ENCODE results near the gene ABCA7.

The ABCA7 gene

GRCh38 chr19:1041835-1042685 lies 2.2 kb downstream of the ABCA7 start:
- no peak for DNase-seq

GRCh38 chr19:1042689-1043511 lies 3.0 kb downstream of the ABCA7 start:
- DNase-seq, result no peak

- DNase-seq, result peak; percentile 80
These were observed 5.3 kb downstream of the ABCA7 start for GRCh38 chr19:1045247-1045603.

- no peak for DNase-seq
These were observed 6.3 kb downstream of the ABCA7 start for GRCh38 chr19:1046117-1046626.

GRCh38 chr19:1046836-1047695 lies 7.2 kb downstream of the ABCA7 start:
- no peak for DNase-seq

GRCh38 chr19:1047696-1048147 lies 7.8 kb downstream of the ABCA7 start:
- DNase-seq, result no peak

- no peak for DNase-seq
These were observed 9.2 kb downstream of the ABCA7 start for GRCh38 chr19:1049106-1049505.

- DNase-seq, result no peak
These were observed 9.9 kb downstream of the ABCA7 start for GRCh38 chr19:1049800-1050199.

- DNase-seq, result no peak
These were observed 11.3 kb downstream of the ABCA7 start for GRCh38 chr19:1050989-1051788.

GRCh38 chr19:1051791-1052190 lies 11.9 kb downstream of the ABCA7 start:
- no peak for DNase-seq

- DNase-seq, result no peak
These were observed 12.6 kb downstream of the ABCA7 start for GRCh38 chr19:1052349-1052975.

- DNase-seq, result no peak
These were observed 13.5 kb downstream of the ABCA7 start for GRCh38 chr19:1053176-1054101.

GRCh38 chr19:1054102-1055027 lies 14.5 kb downstream of the ABCA7 start:
- DNase-seq, result no peak

GRCh38 chr19:1055028-1055425 lies 15.1 kb downstream of the ABCA7 start:
- no peak for DNase-seq

GRCh38 chr19:1055886-1056620 lies 16.1 kb downstream of the ABCA7 start:
- no peak for DNase-seq

GRCh38 chr19:1057176-1057855 lies 17.4 kb downstream of the ABCA7 start:
- no peak for DNase-seq

- DNase-seq, result no peak
These were observed 18.2 kb downstream of the ABCA7 start for GRCh38 chr19:1058112-1058511.

GRCh38 chr19:1060689-1061088 lies 20.8 kb downstream of the ABCA7 start:
- DNase-seq, result no peak
